GM23338 (cell line): ENCODE measurements around the gene MRPS27. TPM values are rescaled to one million over a fixed set of nuclear protein-coding genes. Genes with fewer than 3 reads are reported as not detected.

Experiments used
- ATAC-seq: fragments of 200-7000 bp; cut with Tn5 transposase; 3 replicates; pipeline ENCODE4 v1.9.1; 2020
- DNase-seq: peaks from one replicate; pipeline ENCODE4 v3.0.0-alpha.2; 2015; ENCODE audit warnings: low spot score
- H2AFZ ChIP-seq: fragments of 200-600 bp; sonication (generic); 2 replicates; pipeline ENCODE4 v1.8.0; 2016; ENCODE audit warnings: antibody characterized with exemption, mild to moderate bottlenecking, moderate library complexity
- H3F3A ChIP-seq: fragments of 200-600 bp; sonication (generic); replicated peaks from 2 replicates; pipeline ENCODE4 v1.8.0; 2017; ENCODE audit warnings: antibody characterized with exemption, mixed run types, low read depth
- H3K27ac ChIP-seq: fragments of 200-600 bp; sonication (generic); 2 replicates; pipeline ENCODE4 v1.6.1; 2016; ENCODE audit warnings: low read depth
- H3K27me3 ChIP-seq: fragments of 200-600 bp; sonication (generic); 2 replicates; pipeline ENCODE4 v1.8.0; 2016; ENCODE audit warnings: mild to moderate bottlenecking, mixed run types, moderate library complexity; ENCODE audit not compliant: insufficient read depth
- H3K36me3 ChIP-seq: fragments of 200-600 bp; sonication (generic); 2 replicates; pipeline ENCODE4 v1.8.0; 2016; ENCODE audit warnings: mild to moderate bottlenecking; ENCODE audit not compliant: insufficient read depth
- H3K4me1 ChIP-seq: fragments of 200-600 bp; sonication (generic); 2 replicates; pipeline ENCODE4 v1.8.0; 2016; ENCODE audit warnings: mild to moderate bottlenecking, moderate library complexity; ENCODE audit not compliant: insufficient read depth
- H3K4me2 ChIP-seq: fragments of 200-600 bp; sonication (generic); 2 replicates; pipeline ENCODE4 v1.7.1; 2017; ENCODE audit warnings: mixed run types
- H3K4me3 ChIP-seq: fragments of 200-600 bp; sonication (generic); 2 replicates; pipeline ENCODE4 v1.6.1; 2016; ENCODE audit warnings: mixed run types
- H3K79me2 ChIP-seq: fragments of 200-600 bp; sonication (generic); replicated peaks from 2 replicates; pipeline ENCODE4 v1.8.0; 2017; ENCODE audit warnings: mild to moderate bottlenecking; ENCODE audit not compliant: insufficient read depth
- H3K9me2 ChIP-seq: fragments of 200-600 bp; sonication (generic); 2 replicates; pipeline ENCODE4 v1.8.0; 2017; ENCODE audit not compliant: insufficient read depth
- H4K20me1 ChIP-seq: fragments of 200-600 bp; sonication (generic); replicated peaks from 2 replicates; pipeline ENCODE4 v1.8.0; 2017; ENCODE audit warnings: mild to moderate bottlenecking; ENCODE audit not compliant: insufficient read depth
- H3K27ac Mint-ChIP-seq: 2 replicates; pipeline ENCODE4 v1.8.0; 2020; ENCODE audit warnings: inconsistent platforms, mild to moderate bottlenecking, moderate library complexity, mixed read lengths
- H3K27me3 Mint-ChIP-seq: 3 replicates; pipeline ENCODE4 v1.8.0; 2022; ENCODE audit warnings: low read depth, mild to moderate bottlenecking, moderate library complexity, mixed read lengths, inconsistent platforms; ENCODE audit not compliant: insufficient read depth, poor library complexity
- H3K36me3 Mint-ChIP-seq: 3 replicates; pipeline ENCODE4 v1.8.0; 2021; ENCODE audit warnings: low read depth, mild to moderate bottlenecking, inconsistent platforms, moderate library complexity, mixed read lengths
- H3K4me1 Mint-ChIP-seq: 3 replicates; pipeline ENCODE4 v1.8.0; 2020; ENCODE audit warnings: mild to moderate bottlenecking, inconsistent platforms, mixed read lengths
- H3K4me3 Mint-ChIP-seq: 3 replicates; pipeline ENCODE4 v1.8.0; 2021; ENCODE audit warnings: moderate library complexity, mild to moderate bottlenecking, inconsistent platforms, mixed read lengths
- H3K9me3 Mint-ChIP-seq: 3 replicates; pipeline ENCODE4 v1.8.0; 2020; ENCODE audit warnings: moderate library complexity, mild to moderate bottlenecking, inconsistent platforms, mixed read lengths
- CREB1 ChIP-seq: fragments of 250-450 bp; sonication (Bioruptor Pico); IDR thresholded peaks from 2 replicates; pipeline ENCODE4 v1.5.0; 2020; ENCODE audit warnings: low read depth, mild to moderate bottlenecking, moderate library complexity
- ETS1 ChIP-seq: IDR thresholded peaks from 2 replicates; pipeline ENCODE4 v1.6.1; 2016; ENCODE audit warnings: antibody characterized with exemption
- EZH2 ChIP-seq: fragments of 200-600 bp; sonication (generic); IDR thresholded peaks from one replicate; pipeline ENCODE4 v1.8.0; 2017; ENCODE audit warnings: antibody characterized with exemption, mild to moderate bottlenecking, low read depth; ENCODE audit not compliant: unreplicated experiment
- EZH2phosphoT487 ChIP-seq: fragments of 200-600 bp; sonication (generic); IDR thresholded peaks from one replicate; pipeline ENCODE4 v1.8.1; 2018; ENCODE audit warnings: antibody characterized with exemption; ENCODE audit not compliant: unreplicated experiment
- JUNB ChIP-seq: IDR thresholded peaks from one replicate; pipeline ENCODE4 v1.6.1; 2016; ENCODE audit warnings: antibody characterized with exemption; ENCODE audit not compliant: unreplicated experiment
- NANOG ChIP-seq: IDR thresholded peaks from 2 replicates; pipeline ENCODE4 v1.6.1; 2016; ENCODE audit warnings: antibody characterized with exemption, borderline replicate concordance
- POLR2AphosphoS5 ChIP-seq: IDR thresholded peaks from 2 replicates; pipeline ENCODE4 v1.6.1; 2016; ENCODE audit warnings: antibody characterized with exemption, low read depth
- STAT1 ChIP-seq: IDR thresholded peaks from one replicate; pipeline ENCODE4 v1.6.1; 2016; ENCODE audit warnings: antibody characterized with exemption; ENCODE audit not compliant: unreplicated experiment
- ZNF114 ChIP-seq: fragments of 250-450 bp; sonication (Bioruptor Pico); IDR thresholded peaks from 2 replicates; pipeline ENCODE4 v1.5.0; 2020; ENCODE audit warnings: mild to moderate bottlenecking, moderate library complexity
- ZNF331 ChIP-seq: fragments of 250-450 bp; sonication (Bioruptor Pico); IDR thresholded peaks from 2 replicates; pipeline ENCODE4 v1.5.0; 2020; ENCODE audit warnings: low read depth, mild to moderate bottlenecking, moderate library complexity
- ZNF462 ChIP-seq: fragments of 250-450 bp; sonication (Bioruptor Pico); IDR thresholded peaks from 2 replicates; pipeline ENCODE4 v1.5.0; 2020; ENCODE audit warnings: mild to moderate bottlenecking, moderate library complexity
- polyA plus RNA-seq: library from polyadenylated mRNA; unstranded; fragments of >200 nt; fragmentation: Nextera tagmentation; extraction: Ambion mirVana; gene quantifications from 2 replicates; pipeline ENCODE4 v1.2.1, GENCODE V29; 2016
- total RNA-seq: library from RNA; depleted of rRNA; stranded (reverse); fragments of >200 nt; shearing (Covaris generic); gene quantifications from 2 replicates; pipeline ENCODE4 v1.2.3, GENCODE V29; 2014
- TF ChIP-seq, protein P1 (sequence below), 2 experiments: fragments of 200-600 bp in 1 of 2; sonication (generic) in 1 of 2; conservative IDR thresholded peaks; 2 replicates each; pipeline versions ENCODE4 v1.5.1 to v1.6.1; 2016 to 2017; ENCODE audit warnings: antibody characterized with exemption in 2 of 2, low read depth in 2 of 2, mild to moderate bottlenecking in 2 of 2, moderate library complexity in 1 of 2
- TF ChIP-seq, protein P2 (sequence below): IDR thresholded peaks from one replicate; pipeline ENCODE4 v1.6.1; 2018; ENCODE audit warnings: antibody characterized with exemption; ENCODE audit not compliant: unreplicated experiment

The MRPS27 gene
- total and polyA plus RNA-seq, 2 experiments from 2014 or later, result 53.2 to 141 TPM

DNA sequence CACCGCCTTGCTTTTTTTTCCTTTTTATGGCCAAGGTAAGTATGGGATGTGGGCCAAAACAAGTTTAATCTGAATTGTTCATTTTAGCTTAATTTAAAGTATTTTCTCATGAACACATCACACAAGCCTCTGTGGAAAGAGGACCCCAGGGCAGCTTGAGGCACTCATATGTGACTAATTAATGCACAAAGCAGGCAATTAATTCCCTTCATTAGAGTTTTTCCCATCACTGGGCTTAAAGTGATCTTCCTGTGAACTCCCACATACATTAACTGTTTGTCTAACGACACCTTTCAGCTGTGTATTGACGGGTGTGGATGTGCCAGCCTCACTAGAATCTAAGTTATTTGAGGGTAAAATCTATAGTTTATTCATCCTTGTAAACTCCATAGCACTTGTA is 103.3 kb downstream of the MRPS27 start:
- H3K4me3 ChIP-seq, result no peak overlapping the region
- peaks cover 8% of the 10 kb centered on the region; the same call in 1 of the 2 replicates for H3K36me3 ChIP-seq
- no peak for TF ChIP-seq NANOG
- no peak for TF ChIP-seq EZH2
- no peak for TF ChIP-seq ZNF462 (CRISPR knock-in tag)
- no peak for TF ChIP-seq STAT1
- no peak for TF ChIP-seq CREB1 (CRISPR knock-in tag)
- TF ChIP-seq, protein P1, sequence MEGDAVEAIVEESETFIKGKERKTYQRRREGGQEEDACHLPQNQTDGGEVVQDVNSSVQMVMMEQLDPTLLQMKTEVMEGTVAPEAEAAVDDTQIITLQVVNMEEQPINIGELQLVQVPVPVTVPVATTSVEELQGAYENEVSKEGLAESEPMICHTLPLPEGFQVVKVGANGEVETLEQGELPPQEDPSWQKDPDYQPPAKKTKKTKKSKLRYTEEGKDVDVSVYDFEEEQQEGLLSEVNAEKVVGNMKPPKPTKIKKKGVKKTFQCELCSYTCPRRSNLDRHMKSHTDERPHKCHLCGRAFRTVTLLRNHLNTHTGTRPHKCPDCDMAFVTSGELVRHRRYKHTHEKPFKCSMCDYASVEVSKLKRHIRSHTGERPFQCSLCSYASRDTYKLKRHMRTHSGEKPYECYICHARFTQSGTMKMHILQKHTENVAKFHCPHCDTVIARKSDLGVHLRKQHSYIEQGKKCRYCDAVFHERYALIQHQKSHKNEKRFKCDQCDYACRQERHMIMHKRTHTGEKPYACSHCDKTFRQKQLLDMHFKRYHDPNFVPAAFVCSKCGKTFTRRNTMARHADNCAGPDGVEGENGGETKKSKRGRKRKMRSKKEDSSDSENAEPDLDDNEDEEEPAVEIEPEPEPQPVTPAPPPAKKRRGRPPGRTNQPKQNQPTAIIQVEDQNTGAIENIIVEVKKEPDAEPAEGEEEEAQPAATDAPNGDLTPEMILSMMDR (conservative IDR thresholded peaks at IDR 0.05; ENCODE audit: low read depth in 2 of 2), result no peak
- no peak for TF ChIP-seq ZNF114
- TF ChIP-seq JUNB, result no peak
- TF ChIP-seq ZNF331 (CRISPR knock-in tag), result no peak
- no peak for TF ChIP-seq EZH2phosphoT487
- TF ChIP-seq, protein P2, sequence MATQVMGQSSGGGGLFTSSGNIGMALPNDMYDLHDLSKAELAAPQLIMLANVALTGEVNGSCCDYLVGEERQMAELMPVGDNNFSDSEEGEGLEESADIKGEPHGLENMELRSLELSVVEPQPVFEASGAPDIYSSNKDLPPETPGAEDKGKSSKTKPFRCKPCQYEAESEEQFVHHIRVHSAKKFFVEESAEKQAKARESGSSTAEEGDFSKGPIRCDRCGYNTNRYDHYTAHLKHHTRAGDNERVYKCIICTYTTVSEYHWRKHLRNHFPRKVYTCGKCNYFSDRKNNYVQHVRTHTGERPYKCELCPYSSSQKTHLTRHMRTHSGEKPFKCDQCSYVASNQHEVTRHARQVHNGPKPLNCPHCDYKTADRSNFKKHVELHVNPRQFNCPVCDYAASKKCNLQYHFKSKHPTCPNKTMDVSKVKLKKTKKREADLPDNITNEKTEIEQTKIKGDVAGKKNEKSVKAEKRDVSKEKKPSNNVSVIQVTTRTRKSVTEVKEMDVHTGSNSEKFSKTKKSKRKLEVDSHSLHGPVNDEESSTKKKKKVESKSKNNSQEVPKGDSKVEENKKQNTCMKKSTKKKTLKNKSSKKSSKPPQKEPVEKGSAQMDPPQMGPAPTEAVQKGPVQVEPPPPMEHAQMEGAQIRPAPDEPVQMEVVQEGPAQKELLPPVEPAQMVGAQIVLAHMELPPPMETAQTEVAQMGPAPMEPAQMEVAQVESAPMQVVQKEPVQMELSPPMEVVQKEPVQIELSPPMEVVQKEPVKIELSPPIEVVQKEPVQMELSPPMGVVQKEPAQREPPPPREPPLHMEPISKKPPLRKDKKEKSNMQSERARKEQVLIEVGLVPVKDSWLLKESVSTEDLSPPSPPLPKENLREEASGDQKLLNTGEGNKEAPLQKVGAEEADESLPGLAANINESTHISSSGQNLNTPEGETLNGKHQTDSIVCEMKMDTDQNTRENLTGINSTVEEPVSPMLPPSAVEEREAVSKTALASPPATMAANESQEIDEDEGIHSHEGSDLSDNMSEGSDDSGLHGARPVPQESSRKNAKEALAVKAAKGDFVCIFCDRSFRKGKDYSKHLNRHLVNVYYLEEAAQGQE, result no peak
- TF ChIP-seq POLR2AphosphoS5, result no peak
- no peak for TF ChIP-seq ETS1
- no peak overlapping the region for H2AFZ ChIP-seq
- H3K27me3 Mint-ChIP-seq, result no peaks in the 10 kb centered on the region
- peaks cover 10% of the 10 kb centered on the region for H3K4me1 Mint-ChIP-seq
- H3K27me3 ChIP-seq, result no peaks in the 10 kb centered on the region
- no peaks in the 10 kb centered on the region for H3K79me2 ChIP-seq
- H3K36me3 Mint-ChIP-seq, result peaks cover 40% of the 10 kb centered on the region
- no peaks in the 10 kb centered on the region for H3K9me2 ChIP-seq
- DNase-seq, result no peak
- peaks cover 8% of the 10 kb centered on the region for H3K4me1 ChIP-seq
- no peak for ATAC-seq
- no peak overlapping the region; the same call in 1 of the 2 replicates for H3K27ac ChIP-seq
- H3K4me3 Mint-ChIP-seq, result no peak overlapping the region
- no peak overlapping the region for H3K4me2 ChIP-seq
- H3F3A ChIP-seq, result no peaks in the 10 kb centered on the region
- H3K27ac Mint-ChIP-seq, result no peak overlapping the region
- no peaks in the 10 kb centered on the region for H4K20me1 ChIP-seq
- no peaks in the 10 kb centered on the region for H3K9me3 Mint-ChIP-seq
